Pancreas (tissue), 10 donors: ENCODE measurements around the gene AP1S1. TPM values are rescaled to one million over a fixed set of nuclear protein-coding genes. Genes with fewer than 3 reads are reported as not detected.
"Not testable (repeated sequence)": the region's sequence is repeated elsewhere in the genome, so short reads cannot be mapped to it uniquely, and the experiment has no call there.

Source experiments
- ATAC-seq, 4 donors: fragments of 200-7000 bp; cut with Tn5 transposase; one replicate each; pipeline versions ENCODE4 v1.8.0 to v1.9.1; 2020; ENCODE audit warnings: mild to moderate bottlenecking in 4 of 4, moderate library complexity in 4 of 4
- DNase-seq, 6 donors: peaks; one replicate each; pipeline ENCODE4 v3.0.0-alpha.2; 2020
- FAIRE-seq: peaks from 2 replicates; lab custom pipeline; 2012; peaks lifted over from hg19 to GRCh38; lab: Jason Lieb, UNC
- H3K27ac ChIP-seq, 4 donors: fragments of 200-600 bp; sonication (generic); 1 replicate in 3 of 4; 2 replicates in 1 of 4; pipeline versions ENCODE4 v1.5.0 to v1.8.0; 2020
- H3K27me3 ChIP-seq, 4 donors: fragments of 200-600 bp; one replicate each; pipeline ENCODE4 v1.8.0; 2021
- H3K36me3 ChIP-seq, 3 donors: fragments of 200-600 bp; sonication (generic) in 1 of 3; one replicate each; pipeline versions ENCODE4 v1.5.0 to v1.8.0; 2020 to 2021
- H3K4me1 ChIP-seq, 3 donors: fragments of 200-600 bp; one replicate each; pipeline ENCODE4 v1.8.0; 2021
- H3K4me3 ChIP-seq, 4 donors: fragments of 200-600 bp; sonication (generic) in 2 of 4; one replicate each; pipeline versions ENCODE4 v1.5.0 to v1.8.0; 2020 to 2021
- H3K9me3 ChIP-seq, 4 donors: fragments of 200-600 bp; one replicate each; pipeline ENCODE4 v1.8.0; 2021
- CTCF ChIP-seq, 4 donors: fragments of 200-600 bp; sonication (generic) in 3 of 4; IDR thresholded peaks; one replicate each; pipeline versions ENCODE4 v1.5.0 to v1.8.0; 2021; ENCODE audit warnings: antibody characterized with exemption in 4 of 4
- WGBS, 2 donors: extraction: QIAGEN DNeasy Blood & Tissue Kit; methylation state at CpG; one replicate each; pipeline ENCODE4 v1.1.7; 2013; 5-methylcytosine and 5-hydroxymethylcytosine counted together
- intact Hi-C, 3 donors: fragments of 100-400 bp; cut with DNase I; formaldehyde crosslinking; loops; one replicate each; pipeline versions ENCODE4 v1.11.1 to v1.14.2; 2022
- polyA plus RNA-seq, 2 donors: library from polyadenylated mRNA; stranded (reverse); fragments of 200-250 nt; gene quantifications; one replicate each; pipeline ENCODE4 v1.2.3, GENCODE V29; 2013
- total RNA-seq, 6 donors: library from RNA; stranded (reverse); fragmentation: NEBNext Ultra II Directional in 4 of 6; extraction: Animal tissue kit (Norgen Biotek cat#: 25700) in 4 of 6; gene quantifications; one replicate each; pipeline versions ENCODE4 v1.2.1 to v1.2.4, GENCODE V29; 2021 to 2023
- donor health status: healthy with polysubstance abuse.
- donor health status: DM: no; HTN: no; CAD: no; lungs with moderate emphysema.
- donor health status: DM: no; HTN: no; CAD: no.
- donor health status: control.
- donor health status: control.
- donor health status: Bipolar disorder and iron deficiency.
- donor health status: DM: yes; HTN: yes; CAD: no.
- donor health status: DM: no; HTN: no; CAD: no.
- donor health status: DM: no; HTN: no; CAD: no.
- donor health status: DM: yes; HTN: yes; CAD: no.

AP1S1 gene
- total and polyA plus RNA-seq, 8 donors: 12.0 to 34.7 (median 19.2) TPM

GRCh38 chr7:101202603-101202918 is 48.3 kb downstream of the AP1S1 start:
- Histone ChIP-seq H3K36me3 (no peaks in the 10 kb centered on the region), H3K4me1 (peaks cover 0 to 3% (median 0%) of the 10 kb centered on the region in 3 donors), H3K27ac (no peak overlapping the region), H3K9me3 (no peaks in the 10 kb centered on the region), H3K27me3 (peaks cover 0 to 2% (median 0%) of the 10 kb centered on the region in 4 donors), H3K4me3 (no peak overlapping the region)
- intact Hi-C loops: no loop called here
- WGBS, 2 donors: 81 to 83% methylated on average over 5 of the region's 5 CpGs
- FAIRE-seq (no peak), ATAC-seq (no peak), DNase-seq (no peak)
- TF ChIP-seq CTCF (IDR thresholded peaks at IDR 0.05): no peak

- ATAC-seq, intact Hi-C loops: not testable (repeated sequence)
- 61 to 68% methylated on average over 22 of the region's 22 CpGs for WGBS, 2 donors
Measured at GRCh38 chr7:101203740-101204738, 49.8 kb downstream of the AP1S1 start.

DNA sequence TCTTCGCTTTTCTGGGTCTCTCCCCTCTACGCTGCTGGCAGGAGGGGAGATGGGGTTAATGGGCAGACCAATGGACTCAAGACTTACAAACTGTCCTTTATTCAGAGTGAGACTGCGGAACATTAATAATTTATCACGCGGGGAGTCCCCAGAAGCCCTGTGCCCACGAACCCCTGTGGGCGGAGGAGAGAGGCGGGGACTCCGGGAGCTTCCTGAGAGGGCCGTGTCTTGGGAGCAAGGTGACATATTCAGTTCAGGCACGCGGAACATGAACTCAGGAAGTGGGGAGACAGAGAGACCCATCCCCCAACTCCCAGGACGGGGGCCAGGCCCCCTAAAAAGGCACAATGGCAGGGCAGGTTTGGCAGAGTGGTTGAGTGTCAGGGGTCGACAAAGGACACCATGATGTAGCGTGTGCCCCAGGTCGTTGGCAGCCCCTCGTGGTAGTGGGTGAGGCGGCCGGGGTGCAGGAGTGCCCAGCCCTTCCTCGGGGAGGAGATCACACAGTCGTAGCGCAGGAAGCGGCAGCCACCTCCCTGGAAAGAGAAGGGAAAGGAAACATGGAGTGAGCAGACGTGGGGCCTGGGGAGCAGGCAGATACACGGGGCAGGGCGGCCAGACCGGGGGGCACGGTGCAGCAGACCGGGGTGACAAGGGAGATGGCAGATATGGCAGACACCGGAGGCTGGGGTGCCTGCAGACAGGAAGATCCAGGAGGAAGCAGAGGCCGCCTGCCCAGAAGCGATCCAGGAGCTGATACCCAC is 51.8 kb downstream of the AP1S1 start:
- no peaks in the 10 kb centered on the region for H3K9me3 ChIP-seq
- DNase-seq (no peak), ATAC-seq (no peak), FAIRE-seq (no peak)
- H3K4me3 ChIP-seq: no peak overlapping the region
- TF ChIP-seq CTCF (IDR thresholded peaks at IDR 0.05): no peak
- H3K27me3 ChIP-seq: peaks cover 0 to 2% (median 0%) of the 10 kb centered on the region in 4 donors
- no peak overlapping the region for H3K27ac ChIP-seq
- H3K4me1 ChIP-seq: peaks cover 0 to 3% (median 0%) of the 10 kb centered on the region in 3 donors
- intact Hi-C loops: no loop called here
- 87 to 89% methylated on average over 32 of the region's 32 CpGs for WGBS, 2 donors
- H3K36me3 ChIP-seq: peaks cover 0 to 7% (median 3%) of the 10 kb centered on the region in 3 donors

More at GRCh38 chr7:101203740-101204738, 49.8 kb downstream of the AP1S1 start:
- not testable (repeated sequence) for H3K36me3 ChIP-seq, H3K4me1 ChIP-seq, H3K27me3 ChIP-seq, H3K9me3 ChIP-seq, H3K4me3 ChIP-seq, FAIRE-seq, DNase-seq, H3K27ac ChIP-seq

- 87 to 88% methylated on average over 19 of the region's 19 CpGs for WGBS, 2 donors
- FAIRE-seq: no peak
- Histone ChIP-seq H3K36me3 (peaks cover 3 to 13% (median 3%) of the 10 kb centered on the region in 3 donors), H3K9me3 (no peaks in the 10 kb centered on the region), H3K27me3 (peaks cover 0 to under 1% (median 0%) of the 10 kb centered on the region in 4 donors), H3K4me1 (peaks cover 0 to 3% (median 0%) of the 10 kb centered on the region in 3 donors), H3K27ac (no peak overlapping the region), H3K4me3 (no peak overlapping the region)
- DNase-seq: no peak
- TF ChIP-seq CTCF (IDR thresholded peaks at IDR 0.05): no peak
- intact Hi-C loops: no loop called here
- ATAC-seq: no peak
Measured at GRCh38 chr7:101206665-101207042, 52.4 kb downstream of the AP1S1 start.

- H3K36me3 ChIP-seq: peaks cover 3 to 21% (median 3%) of the 10 kb centered on the region in 3 donors
- H3K27me3 ChIP-seq: no peaks in the 10 kb centered on the region
- DNase-seq (no peak), FAIRE-seq (no peak), ATAC-seq (no peak)
- intact Hi-C loops: no loop called here
- no peaks in the 10 kb centered on the region for H3K9me3 ChIP-seq
- H3K4me1 ChIP-seq: no peaks in the 10 kb centered on the region
- H3K27ac ChIP-seq: no peak overlapping the region
- no peak for TF ChIP-seq CTCF (IDR thresholded peaks at IDR 0.05)
- WGBS, 2 donors: 92 to 95% methylated on average over 17 of the region's 17 CpGs
- H3K4me3 ChIP-seq: no peak overlapping the region
Measured at GRCh38 chr7:101207459-101207858, 53.2 kb downstream of the AP1S1 start.
